CD4-positive, alpha-beta T cell treated with Interleukin-15 for 1 hour (primary cell): ENCODE measurements around the gene AFDN.

Experiments used
- DNase-seq: peaks from one replicate; pipeline ENCODE4 v3.0.0-alpha.2; 2020

Gene AFDN

DNA sequence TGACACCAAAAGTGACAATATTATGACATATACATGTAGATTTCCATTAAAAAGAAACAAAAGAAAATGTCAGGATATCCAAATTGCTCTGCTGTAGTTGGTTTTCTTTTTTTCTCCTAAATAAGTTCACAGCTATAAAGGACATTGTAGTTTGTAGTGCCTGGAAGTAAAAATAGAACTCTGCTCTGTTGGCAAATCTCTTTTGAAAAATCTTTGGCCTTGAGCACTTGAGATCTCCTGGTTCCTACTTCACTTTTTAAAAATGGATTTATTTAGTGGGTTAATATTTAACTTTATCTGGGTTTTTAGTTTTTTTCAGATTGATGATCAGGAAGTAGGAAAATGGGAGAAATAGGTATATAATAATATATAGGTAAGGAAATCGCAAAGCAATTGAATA, 52.9 kb downstream of the AFDN start:
- no peak for DNase-seq

DNA sequence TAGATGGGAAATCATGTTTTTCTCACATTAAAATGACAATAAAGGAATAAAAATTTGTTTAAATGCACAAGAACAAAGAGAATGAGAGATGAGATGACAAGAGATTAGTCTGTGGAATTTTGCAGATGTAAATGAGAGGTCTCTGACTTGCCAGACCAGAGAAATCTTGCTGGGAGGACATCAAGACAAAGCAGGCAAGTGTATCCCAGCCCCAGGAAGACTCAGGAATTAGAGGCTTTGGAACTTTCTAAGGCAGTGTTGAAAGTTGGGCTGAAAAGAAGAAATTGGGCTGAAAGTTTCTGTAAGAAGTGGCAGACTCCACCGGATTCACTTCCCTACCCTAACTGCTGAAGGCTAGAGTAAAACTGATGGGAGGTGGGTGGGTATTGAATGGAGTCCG, 54.6 kb downstream of the AFDN start:
- no peak for DNase-seq

DNA sequence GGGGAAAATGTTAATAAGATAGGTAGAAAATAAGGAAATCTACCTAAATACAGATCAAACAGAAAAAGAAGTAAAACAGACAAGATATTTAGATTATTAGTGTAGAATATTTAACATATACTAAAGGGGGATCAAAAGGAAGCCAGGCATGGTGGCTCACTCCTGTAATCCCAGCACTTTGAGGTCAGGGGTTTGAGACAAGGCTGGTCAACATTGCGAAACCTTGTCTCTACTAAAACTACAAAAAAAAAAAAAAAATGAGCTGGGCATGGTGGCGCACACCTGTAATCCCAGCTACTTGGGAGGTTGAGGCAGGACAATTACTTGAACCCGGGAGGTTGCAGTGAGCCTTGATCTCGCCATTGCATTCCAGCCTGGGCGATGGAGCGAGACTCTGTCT, 55.5 kb downstream of the AFDN start:
- DNase-seq: no peak

DNA sequence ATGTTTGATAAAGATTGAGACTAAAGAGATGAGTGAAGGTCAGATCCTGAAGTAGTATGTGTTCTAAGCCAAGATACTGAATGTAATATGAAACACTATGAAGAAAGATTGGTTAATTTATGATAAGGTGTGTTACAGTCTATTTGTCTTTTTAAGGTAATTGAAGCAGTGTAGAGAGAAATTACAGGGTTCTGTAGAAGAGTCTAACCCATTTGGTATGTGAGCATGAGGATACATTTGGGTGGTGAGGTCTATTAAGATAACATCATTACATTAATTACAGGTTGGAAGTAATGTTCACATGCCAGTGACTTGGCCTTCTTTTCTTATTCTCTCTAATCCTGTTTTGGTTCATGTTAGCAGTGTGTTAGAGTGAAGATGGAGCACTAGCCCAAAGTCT, 61.4 kb downstream of the AFDN start:
- DNase-seq: no peak

DNA sequence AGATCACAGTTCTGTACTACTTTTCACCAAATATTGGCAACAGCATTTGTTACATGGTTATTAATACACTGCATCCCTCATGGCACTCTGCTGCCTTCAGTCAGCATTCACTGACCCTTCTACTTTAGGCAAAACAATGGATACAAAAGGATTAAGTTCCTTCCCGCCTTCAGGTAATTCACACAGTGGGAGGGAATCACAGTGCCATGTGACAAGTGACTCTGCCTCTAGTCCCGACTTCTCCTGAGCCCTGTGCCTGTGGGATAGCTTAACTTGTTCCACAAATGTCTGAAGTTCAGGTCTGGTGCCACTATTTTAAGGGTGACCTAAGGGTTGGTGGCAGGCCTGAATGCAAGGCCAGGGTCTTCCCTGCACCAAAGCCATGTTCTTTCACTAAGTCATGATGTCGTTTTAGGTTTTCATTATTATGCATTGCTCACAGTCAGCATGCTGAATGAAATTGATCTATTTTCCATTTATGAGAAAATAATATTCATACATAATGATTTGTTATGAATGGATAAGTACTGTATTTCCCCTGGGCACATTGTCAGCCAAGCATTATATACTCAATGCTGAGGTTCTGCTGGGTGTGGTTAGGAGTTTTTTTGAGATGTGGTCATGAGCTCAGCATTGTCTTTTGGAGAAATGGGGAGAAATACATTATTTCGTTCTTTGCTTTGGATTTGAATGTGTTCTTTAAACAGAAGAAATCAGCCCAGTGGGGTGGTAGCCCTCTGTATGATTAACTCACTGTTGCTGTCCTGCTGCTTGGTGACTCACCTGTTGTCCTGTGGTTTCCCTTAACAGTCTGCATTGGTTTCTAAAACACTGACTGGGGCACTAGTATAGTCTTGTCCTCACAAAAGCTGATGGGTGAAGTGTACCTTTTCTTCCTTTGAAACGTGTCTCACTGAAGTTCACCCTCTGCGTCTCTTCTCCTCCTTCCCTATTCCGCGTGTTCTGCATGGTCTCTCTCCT, 66.4 kb downstream of the AFDN start:
- no peak for DNase-seq

DNA sequence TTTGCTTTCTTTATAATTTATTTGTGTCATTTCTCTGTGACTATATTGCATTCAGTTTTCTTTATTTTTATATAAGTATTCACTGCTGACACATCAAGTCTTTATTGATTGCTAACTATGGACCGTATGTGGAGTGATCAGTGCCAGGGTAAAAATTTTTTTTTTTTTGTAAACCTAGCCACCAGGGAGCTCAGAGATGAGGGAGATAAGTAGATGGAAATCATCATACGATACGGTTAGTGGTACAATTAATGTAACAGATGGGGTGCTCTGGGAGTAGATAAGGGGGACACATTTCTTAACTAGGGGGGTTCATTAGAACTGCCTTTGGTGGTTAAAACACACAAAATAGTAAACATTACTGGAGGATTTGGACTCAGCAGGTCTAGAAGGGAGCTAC, 68.3 kb downstream of the AFDN start:
- no peak for DNase-seq

DNA sequence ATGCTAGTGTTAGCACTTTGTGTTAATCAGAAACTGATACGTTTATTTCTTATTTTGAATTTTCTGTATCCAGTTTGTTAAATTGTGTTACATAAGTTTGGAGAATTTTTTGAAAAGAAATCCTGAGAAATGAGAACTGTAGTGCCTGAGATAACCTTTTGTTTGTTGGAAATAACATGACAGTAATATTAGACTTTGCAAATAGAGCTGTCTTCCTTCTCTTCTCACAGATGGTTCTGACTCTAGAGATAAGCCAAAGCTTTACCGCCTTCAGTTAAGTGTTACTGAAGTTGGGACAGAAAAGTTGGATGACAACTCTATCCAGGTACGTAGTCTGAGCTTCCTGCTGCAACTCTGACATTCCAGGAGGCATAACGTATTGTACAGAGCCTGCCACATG, 69.9 kb downstream of the AFDN start:
- no peak for DNase-seq

DNA sequence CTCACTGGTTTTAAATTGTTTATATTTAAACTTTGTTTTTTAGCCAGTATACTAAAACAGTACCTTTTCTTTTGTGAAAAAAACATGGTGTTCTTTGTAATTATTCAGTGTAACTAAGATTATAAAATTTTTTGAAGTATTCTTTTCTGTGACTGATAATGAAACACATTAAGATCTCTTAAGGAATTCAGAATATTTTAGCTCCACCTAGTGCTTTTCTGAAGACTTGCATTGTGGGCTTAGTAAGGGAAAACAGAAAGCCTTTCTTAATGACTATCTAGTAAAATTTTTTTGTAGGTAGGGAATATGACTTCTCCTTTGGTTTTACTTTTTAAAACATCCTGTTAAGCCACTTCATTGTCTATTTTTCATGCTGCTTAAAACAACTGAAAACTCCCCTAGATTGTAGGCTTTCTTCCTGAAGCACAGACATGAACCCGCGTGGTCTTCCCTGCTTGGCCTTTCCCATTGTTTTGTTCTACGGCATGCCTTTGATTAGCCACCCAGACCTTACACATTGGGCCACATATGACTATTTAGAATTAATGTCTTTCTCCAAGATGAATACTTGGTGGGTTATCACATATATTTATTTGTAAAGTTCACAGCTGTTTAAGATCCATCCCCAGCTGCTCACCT, 72.1 kb downstream of the AFDN start:
- no peak for DNase-seq

DNA sequence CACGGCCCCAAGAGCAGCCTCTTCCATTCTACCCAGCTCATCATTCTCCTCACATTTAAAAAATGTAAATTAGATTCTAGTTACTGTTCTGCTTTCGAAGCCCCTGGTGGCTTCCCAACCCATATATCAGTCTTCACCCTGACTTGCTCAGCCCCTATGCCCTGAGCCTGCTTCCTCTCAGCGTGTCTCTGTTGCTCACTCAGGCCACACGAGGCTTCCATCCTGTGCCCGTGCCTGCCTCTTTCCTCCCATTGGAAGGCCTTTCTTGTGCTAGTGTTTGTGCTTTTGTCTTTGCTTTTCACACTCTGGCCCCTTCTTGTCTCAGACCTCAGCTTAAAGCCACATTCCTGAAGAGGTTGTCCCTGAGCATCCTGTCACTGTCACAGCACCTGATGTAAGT, 78.1 kb downstream of the AFDN start:
- DNase-seq: no peak

DNA sequence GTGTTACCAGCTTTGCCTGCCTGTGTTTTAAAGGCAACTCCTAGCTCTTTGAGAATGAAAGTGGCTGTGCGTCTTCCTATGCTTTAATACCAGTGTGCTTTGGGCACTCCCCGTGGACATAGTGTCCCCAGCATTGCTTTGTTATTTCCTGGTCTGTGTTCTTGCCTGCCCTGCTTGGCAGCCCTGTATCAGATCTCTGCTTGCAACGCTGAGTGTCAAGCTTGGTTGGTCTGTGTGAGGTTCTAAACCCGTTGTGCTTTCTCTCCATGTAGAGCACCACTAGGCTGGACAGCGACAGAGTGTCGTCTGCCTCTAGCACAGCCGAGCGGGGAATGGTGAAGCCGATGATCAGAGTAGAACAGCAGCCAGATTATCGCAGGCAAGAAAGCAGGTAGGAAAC, 80.2 kb downstream of the AFDN start:
- no peak for DNase-seq

DNA sequence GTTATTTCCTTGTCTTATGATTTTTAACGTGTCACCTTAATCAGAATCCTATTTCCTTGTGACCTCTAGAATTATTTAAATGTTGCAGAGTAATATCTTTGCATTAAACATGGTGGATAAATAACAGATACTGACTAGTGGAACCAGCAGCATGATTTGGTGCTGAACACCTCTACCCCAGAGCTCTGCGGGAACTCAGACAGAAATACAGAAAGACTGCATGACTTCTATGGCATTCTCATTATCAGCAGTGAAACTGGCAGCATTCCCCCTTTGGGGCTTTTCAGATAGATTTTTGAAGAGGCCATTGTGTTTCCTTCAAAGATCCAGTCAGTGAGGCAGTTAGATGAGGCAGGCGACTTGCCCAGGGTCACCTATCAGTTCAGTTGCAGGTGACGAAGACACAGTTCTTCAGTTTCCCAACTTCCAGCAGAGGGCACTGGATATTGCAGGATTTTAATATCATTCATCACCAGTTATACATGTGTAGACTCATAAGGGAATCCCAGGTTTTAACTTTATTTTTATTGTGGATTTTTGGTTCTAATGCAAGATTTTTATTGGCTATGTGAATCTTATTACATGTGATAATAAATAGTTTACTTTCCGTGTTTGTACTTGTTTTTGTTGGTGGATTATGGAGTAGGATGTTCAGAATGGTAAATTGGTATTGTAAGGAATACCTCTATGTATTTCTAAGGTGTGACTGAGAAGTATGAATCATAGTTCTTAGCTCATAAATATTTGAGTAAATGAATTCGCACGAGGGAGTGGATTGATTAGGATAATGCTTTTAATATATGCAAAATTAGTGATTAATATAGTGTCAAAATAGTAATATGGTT, 81.3 kb downstream of the AFDN start:
- no peak for DNase-seq

DNA sequence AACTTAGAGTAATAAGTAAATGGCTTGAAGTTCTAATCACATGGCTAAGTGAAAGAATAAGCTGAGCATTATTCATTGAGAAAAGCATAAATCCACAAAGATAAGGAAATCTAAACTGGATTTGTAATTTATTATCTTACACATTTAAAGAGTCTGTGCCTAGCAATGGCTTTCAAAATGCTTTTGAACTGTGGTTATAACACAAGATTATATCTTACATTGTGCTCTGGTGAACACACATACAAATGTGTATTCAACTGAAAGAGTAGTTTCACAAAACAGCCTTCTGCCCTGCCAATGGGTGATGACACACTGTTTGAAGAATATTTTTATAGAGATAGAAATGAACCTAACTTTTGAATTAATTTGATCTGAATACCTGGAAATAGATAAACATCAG, 83.3 kb downstream of the AFDN start:
- DNase-seq: no peak

DNA sequence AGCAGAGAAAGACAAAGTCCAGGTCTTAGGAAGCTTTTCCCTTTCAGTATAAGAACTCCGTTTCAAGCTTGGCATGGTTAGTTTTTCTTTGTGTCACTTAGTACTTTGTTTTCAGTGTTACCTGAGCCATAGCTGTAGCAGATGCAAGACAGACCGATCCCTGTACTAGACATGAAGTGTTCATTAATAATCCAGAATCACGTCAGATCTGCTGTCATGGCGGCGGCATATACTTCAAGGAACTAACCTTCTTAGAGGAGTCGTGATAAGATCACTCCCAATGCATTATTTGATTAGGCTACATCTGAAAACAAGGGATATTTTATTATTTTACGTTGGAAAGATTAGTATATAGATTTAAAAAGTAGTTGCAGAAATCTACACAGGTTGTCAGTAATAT, 83.9 kb downstream of the AFDN start:
- no peak for DNase-seq

DNA sequence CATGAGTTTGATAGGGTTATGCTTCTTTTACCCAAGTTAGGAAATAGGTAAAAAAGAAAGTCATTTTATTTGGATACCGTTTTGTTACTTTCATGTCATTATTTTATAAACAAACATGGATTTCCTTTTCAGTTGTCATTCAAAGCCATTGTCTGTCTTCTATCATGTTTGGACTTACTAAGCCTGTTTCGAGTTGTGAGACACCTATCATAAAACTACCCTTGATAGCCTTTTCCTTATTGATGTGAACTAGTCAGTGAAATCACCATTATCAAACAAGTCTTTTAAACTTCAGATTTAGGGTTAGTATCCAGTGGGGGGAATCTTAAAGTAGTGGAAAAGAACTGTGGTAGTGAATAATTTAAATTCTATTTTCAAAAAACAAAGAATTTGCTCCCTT, 85.8 kb downstream of the AFDN start:
- DNase-seq: no peak

DNA sequence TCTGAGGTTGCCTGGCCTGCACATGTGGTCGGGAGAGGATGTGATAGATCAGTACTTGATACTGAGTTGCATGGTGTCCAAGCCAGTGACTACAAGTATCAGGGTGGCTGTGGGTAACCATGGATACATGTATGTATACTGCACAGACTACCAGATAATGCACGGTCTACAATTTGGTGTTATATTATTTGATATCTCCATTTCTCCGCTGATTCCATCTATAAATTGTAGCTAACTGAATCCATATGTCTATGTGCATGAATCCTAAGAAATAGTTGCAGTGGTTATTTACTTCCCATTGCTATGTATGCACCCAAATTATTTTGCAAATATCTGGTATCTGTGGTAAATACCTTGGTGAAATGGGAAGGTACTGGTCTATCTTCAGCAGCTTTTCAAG, 87.0 kb downstream of the AFDN start:
- no peak for DNase-seq

DNA sequence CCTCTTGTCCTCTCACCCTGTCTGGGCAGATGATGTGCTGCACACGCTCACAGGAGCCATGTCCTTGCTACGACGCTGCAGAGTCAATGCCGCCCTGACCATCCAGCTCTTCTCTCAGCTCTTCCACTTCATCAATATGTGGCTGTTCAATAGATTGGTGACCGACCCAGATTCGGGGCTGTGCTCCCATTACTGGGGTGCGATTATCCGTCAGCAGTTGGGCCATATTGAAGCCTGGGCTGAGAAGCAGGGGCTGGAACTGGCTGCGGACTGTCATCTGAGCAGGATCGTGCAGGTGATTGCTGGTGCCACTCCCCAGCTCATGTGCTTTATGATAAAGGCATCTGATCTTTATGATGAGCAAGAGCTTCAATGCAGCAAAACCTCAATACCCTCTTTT, 88.4 kb downstream of the AFDN start:
- no peak for DNase-seq

DNA sequence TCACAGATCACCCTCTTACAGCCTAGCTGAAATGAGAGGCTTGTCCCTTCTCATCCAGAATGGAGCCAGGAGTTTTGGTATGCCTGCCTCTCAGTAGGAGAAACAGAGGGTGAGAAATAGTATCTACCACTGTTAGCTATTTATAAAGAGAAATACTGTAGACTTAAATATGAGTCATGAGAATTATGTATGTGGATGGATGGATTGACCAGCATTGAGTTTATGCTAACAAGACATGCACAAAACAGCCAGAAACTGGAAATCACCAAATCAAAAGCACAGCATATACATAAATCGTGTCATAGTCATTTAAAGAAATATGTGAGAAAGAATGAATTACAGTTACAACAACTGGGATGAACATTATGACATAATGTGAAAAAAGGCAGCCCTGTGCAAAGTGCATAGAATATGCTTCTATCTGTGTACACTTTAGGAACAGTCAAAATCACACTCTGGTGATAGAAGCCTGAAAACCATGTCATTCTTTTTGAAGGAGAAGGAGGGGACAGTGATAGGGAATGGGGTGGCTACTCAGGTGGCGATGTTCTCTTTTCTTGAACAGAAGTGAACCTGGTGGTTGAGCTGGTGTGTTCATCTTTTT, 90.9 kb downstream of the AFDN start:
- no peak for DNase-seq

DNA sequence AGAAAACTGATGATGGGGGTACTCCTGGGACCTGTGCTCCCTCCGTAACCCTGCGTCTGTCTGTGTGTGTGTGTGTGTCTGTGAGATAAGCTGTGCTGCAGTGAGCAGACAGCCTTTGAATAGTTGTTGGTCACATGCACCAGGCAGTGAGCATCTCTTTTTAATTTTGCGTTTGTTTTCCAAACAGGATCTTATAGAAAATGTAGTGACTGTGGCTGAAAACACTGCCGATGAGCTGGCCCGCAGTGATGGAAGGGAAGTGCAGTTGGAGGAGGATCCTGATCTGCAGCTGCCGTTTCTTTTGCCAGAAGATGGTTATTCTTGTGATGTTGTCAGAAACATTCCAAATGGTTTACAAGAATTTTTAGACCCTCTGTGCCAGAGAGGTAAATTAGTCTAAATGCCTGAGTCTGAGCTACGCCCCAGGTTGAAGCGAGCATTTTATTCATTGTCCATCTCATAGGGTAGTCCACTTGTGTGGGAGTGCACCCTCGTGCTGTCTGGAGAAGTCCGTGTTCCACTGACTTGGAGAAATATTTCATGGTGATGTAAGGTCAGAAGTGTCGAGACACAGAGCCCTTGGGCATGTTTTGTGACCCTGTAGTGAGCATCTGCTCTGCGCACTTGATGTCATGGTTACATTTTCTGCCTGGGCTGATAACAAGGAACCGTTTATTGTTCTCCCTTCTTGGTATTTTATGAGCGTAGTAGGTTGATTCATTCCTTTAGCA, 92.0 kb downstream of the AFDN start:
- DNase-seq: no peak

DNA sequence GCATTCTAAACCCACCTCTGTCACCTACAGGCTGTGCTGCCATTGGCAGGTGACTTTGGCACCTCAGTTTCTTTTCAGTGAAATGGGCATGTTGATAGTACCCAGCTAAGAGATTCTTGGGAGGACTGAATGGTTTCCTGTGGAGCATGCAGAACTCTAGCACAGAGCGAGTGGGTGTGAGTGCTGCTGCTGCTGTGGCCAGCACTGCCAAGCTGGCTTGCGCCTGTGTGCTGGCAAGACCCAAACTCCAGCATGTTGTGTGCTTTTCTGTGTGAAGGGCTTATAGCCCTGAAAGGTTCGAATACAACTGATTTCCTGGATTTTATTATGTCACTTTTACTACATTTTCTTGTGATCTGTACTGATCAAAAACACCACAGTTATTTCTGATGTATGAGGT, 92.6 kb downstream of the AFDN start:
- no peak for DNase-seq

DNA sequence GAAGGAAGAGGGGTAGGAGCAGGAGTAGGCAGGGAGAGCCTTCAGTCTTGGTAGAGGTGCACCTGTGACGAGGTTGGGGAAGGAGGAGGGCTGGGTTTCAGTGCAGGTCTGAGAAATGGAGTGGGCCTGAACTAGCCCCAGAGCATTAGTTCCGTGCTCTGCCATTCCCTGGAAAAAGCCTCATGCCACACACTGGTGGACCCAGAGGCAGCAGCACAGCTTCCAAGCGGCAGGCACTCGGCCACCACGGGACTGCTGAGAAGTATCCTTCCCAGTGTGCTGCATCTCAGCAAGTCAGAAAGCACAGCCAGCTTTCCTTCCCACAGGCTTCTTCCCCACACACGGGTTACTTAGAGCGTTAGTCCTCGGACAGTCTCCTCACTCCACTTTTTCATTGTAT, 93.5 kb downstream of the AFDN start:
- DNase-seq: no peak

DNA sequence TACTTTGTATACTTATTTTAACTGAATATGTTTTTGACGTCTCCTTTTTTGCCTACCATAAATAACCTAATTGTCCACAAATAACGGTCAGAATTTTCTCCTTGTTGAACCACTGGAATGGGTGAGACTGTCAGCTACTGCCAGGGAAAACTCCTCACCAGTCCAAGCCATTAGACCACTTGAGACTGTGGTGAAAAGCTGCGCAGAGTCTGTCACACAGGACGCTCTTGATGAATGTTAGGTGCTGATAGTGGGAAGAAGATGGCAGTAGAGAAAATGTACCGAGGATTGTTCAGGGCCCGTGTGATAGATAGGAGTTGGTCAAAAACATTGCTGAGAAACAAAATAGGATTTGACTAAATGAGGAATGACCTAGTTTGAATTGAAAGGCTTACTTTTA, 95.1 kb downstream of the AFDN start:
- DNase-seq: no peak

DNA sequence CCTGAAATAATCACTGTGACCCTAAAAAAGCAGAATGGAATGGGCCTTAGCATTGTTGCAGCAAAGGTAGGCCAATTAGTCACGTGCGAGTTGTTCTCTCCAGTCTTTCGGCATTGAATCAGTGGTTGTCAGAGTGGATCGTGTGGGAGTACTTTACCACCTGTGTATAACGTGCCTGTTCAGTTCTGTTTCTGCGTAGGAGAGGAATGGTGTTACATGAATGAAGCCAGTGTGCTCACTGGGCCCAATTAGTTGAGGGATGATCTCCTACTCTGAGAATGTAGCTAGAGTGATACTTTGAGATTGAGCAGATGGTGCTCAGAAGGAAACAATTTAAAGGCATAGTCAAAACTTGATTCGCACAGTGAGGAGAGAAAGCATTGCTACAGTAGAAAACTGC, 98.3 kb downstream of the AFDN start:
- DNase-seq: no peak

DNA sequence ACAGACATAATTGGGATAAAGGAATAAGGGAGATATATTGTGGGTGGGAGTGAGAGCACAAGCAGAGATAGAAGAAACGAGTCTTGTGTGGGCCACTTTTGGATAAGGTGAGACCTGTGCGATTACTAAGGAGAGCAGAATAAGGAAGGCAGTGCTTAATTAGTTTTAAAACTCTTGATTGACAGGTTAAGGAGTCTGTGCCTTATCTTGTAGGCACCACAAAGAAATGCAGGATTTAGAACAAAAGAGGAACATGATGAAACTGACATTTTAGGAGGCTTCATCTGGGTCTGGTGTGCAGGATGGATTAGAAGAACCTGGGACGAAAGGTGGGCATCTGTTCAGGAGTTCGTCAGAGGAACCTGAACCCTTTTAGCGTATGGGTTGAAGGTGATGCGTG, 100.5 kb downstream of the AFDN start:
- DNase-seq: no peak
